K562 (cell line): ENCODE results near the gene EML2. TPM values are rescaled to one million over a fixed set of nuclear protein-coding genes. Genes with fewer than 3 reads are reported as not detected.

Source experiments
- ARID1B ChIP-seq: fragments of 450-650 bp; IDR thresholded peaks from 2 replicates; pipeline ENCODE4 v1.6.1; 2016; ENCODE audit warnings: antibody characterized with exemption, mild to moderate bottlenecking, inconsistent platforms
- E2F1 ChIP-seq: sonication (generic); formaldehyde crosslinking; IDR thresholded peaks from 2 replicates; pipeline ENCODE4 v1.8.1; 2023; ENCODE audit warnings: mild to moderate bottlenecking, missing genetic modification reagents, moderate library complexity
- EHMT2 ChIP-seq: fragments of 450-650 bp; IDR thresholded peaks from 2 replicates; pipeline ENCODE4 v1.6.1; 2018; ENCODE audit warnings: antibody characterized with exemption
- HIVEP1 ChIP-seq: fragments of 250-450 bp; sonication (Bioruptor Pico); IDR thresholded peaks from 2 replicates; pipeline ENCODE4 v1.4.0; 2020; ENCODE audit warnings: mild to moderate bottlenecking
- IRF9 ChIP-seq: fragments of 450-650 bp; IDR thresholded peaks from 2 replicates; pipeline ENCODE4 v1.6.1; 2016; ENCODE audit warnings: missing biosample characterization, missing genetic modification characterization
- KLF6 ChIP-seq: fragments of 250-450 bp; sonication (Bioruptor Pico); IDR thresholded peaks from 2 replicates; pipeline ENCODE4 v1.4.0; 2020; ENCODE audit warnings: mild to moderate bottlenecking, moderate library complexity, borderline replicate concordance
- MITF ChIP-seq: IDR thresholded peaks from 2 replicates; pipeline ENCODE4 v1.6.1; 2014; ENCODE audit warnings: antibody characterized with exemption
- PTTG1 ChIP-seq: fragments of 450-650 bp; IDR thresholded peaks from 2 replicates; pipeline ENCODE4 v1.6.1; 2016; ENCODE audit warnings: low read depth, mild to moderate bottlenecking, missing genetic modification characterization, missing compliant biosample characterization
- YY1 ChIP-seq, 3 experiments: IDR thresholded peaks; 2 replicates each; pipeline ENCODE4 v1.6.1; 2011; ENCODE audit warnings: low read length in 2 of 3, mild to moderate bottlenecking in 2 of 3, moderate library complexity in 2 of 3, borderline replicate concordance in 1 of 3, control low read depth in 1 of 3, low read depth in 1 of 3; ENCODE audit not compliant: insufficient read depth in 3 of 3, insufficient replicate concordance in 2 of 3, control insufficient read depth in 1 of 3, insufficient read length in 1 of 3; ENCODE audit errors: extremely low read depth in 1 of 3
- ZBTB5 ChIP-seq: fragments of 450-650 bp; IDR thresholded peaks from 2 replicates; pipeline ENCODE4 v1.6.1; 2017; ENCODE audit warnings: antibody characterized with exemption
- ZNF175 ChIP-seq: fragments of 200-800 bp; sonication (Bioruptor generic); IDR thresholded peaks from 2 replicates; pipeline ENCODE4 v1.6.1; 2016; ENCODE audit warnings: low read depth, mild to moderate bottlenecking, missing genetic modification characterization, missing compliant biosample characterization
- ZNF407 ChIP-seq: fragments of 450-650 bp; IDR thresholded peaks from 2 replicates; pipeline ENCODE4 v1.6.1; 2016; ENCODE audit warnings: low read depth
- ZNF583 ChIP-seq: fragments of 250-450 bp; sonication (Bioruptor Pico); IDR thresholded peaks from 2 replicates; pipeline ENCODE4 v1.4.0; 2020
- polyA plus RNA-seq, 8 experiments: library from polyadenylated mRNA; depleted of rRNA in 4 of 8; stranded (reverse) in 5 of 8; unstranded in 3 of 8; fragments of >200 nt; fragmentation: Nextera tagmentation in 2 of 8; fragmentation: Illumina TruSeq in 1 of 8; extraction: Ambion mirVana in 2 of 8; extraction: Trizol in 1 of 8; gene quantifications; 2 replicates each; pipeline versions ENCODE4 v1.2.1 to v1.2.3, GENCODE V29; 2011 to 2014; ENCODE audit warnings: inconsistent platforms in 1 of 8, missing spikeins in 1 of 8
- total RNA-seq, 7 experiments: library from RNA; depleted of rRNA in 6 of 7; stranded (reverse); fragments of >200 nt in 6 of 7; fragmentation: Illumina TruSeq in 2 of 7; extraction: Trizol in 2 of 7; gene quantifications; 2 replicates each; pipeline versions ENCODE4 v1.2.1 to v1.2.3, GENCODE V29; 2011 to 2021; ENCODE audit warnings: low replicate concordance in 1 of 7

The EML2 gene
- total and polyA plus RNA-seq, 9 of the 15 experiments (the other 6 are each of a cell fraction or from before 2014, with no cell fraction given), result 2.6 to 69.6 (median 24.8) TPM

- peak in 2 of 3 experiments; percentile 52 to 79 for TF ChIP-seq YY1 (IDR thresholded peaks at IDR 0.05; ENCODE audit: borderline replicate concordance in 1 of 3, control insufficient read depth in 1 of 3, extremely low read depth in 1 of 3, insufficient read depth in 3 of 3, insufficient read length in 1 of 3, insufficient replicate concordance in 2 of 3, low read depth in 1 of 3, low read length in 2 of 3)
- TF ChIP-seq ZBTB5, result peak; percentile 74; the same call in 1 of the 2 replicates
- TF ChIP-seq ZNF175 (CRISPR knock-in tag), result peak; percentile 92
- TF ChIP-seq ZNF583 (CRISPR knock-in tag), result peak; percentile 60; the same call in 1 of the 2 replicates
- TF ChIP-seq ARID1B, result 0 out of 2 replicates have a peak, but pooled peaks have one; percentile 15
- no peak for TF ChIP-seq ZNF407
- peak; percentile 75; the same call in 1 of the 2 replicates for TF ChIP-seq KLF6 (CRISPR knock-in tag)
- TF ChIP-seq HIVEP1 (CRISPR knock-in tag), result 0 out of 2 replicates have a peak, but pooled peaks have one; percentile 45
- 0 out of 2 replicates have a peak, but pooled peaks have one; percentile 13 for TF ChIP-seq IRF9 (tag)
- TF ChIP-seq E2F1 (CRISPR knock-in tag), result no peak
- no peak for TF ChIP-seq EHMT2
- peak; percentile 61 for TF ChIP-seq PTTG1 (tag)
- TF ChIP-seq MITF, result no peak
Measured at GRCh38 chr19:45587873-45588272, 51.3 kb downstream of the EML2 start (continued).
